Caki2 (cell line): Measurements from ENCODE around the gene B3GNT9. TPM values are rescaled to one million over a fixed set of nuclear protein-coding genes. Genes with fewer than 3 reads are reported as not detected.

Experiments
- DNase-seq: peaks from one replicate; pipeline ENCODE4 v3.0.0-alpha.2; 2015; ENCODE audit warnings: low read depth
- in situ Hi-C: cut with HindIII; loops from 2 replicates; pipeline ENCODE4 v1.10.0; 2016; ENCODE audit warnings: low sequenced_read_pairs, low pct_unique_long_range_greater_than_20kb, mixed read lengths
- total RNA-seq: library from RNA; depleted of rRNA; stranded (reverse); fragments of >200 nt; shearing (Covaris generic); gene quantifications from 2 replicates; pipeline ENCODE4 v1.2.3, GENCODE V29; 2014; ENCODE audit warnings: low replicate concordance

The B3GNT9 gene
- total RNA-seq, 1 experiment from 2014 or later = 1.1 TPM

GRCh38 chr16:67188323-67188722 lies 37.5 kb upstream of the B3GNT9 start:
- DNase-seq = no peak
- in situ Hi-C loops = no loop called here

GRCh38 chr16:67187175-67187890 lies 36.5 kb upstream of the B3GNT9 start:
- DNase-seq = no peak
- in situ Hi-C loops = no loop called here

GRCh38 chr16:67186550-67186950 lies 35.8 kb upstream of the B3GNT9 start:
- in situ Hi-C loops = no loop called here
- no peak for DNase-seq

- no peak for DNase-seq
- in situ Hi-C loops = no loop called here
Measured at GRCh38 chr16:67185651-67186134, 34.9 kb upstream of the B3GNT9 start.

GRCh38 chr16:67184995-67185650 lies 34.3 kb upstream of the B3GNT9 start:
- in situ Hi-C loops = no loop called here
- DNase-seq = peak; percentile 86

GRCh38 chr16:67184453-67184994 lies 33.7 kb upstream of the B3GNT9 start:
- in situ Hi-C loops = no loop called here
- no peak for DNase-seq

GRCh38 chr16:67183627-67184452 lies 33.0 kb upstream of the B3GNT9 start, which contains the start of gene MATCAP1:
TSS of gene MATCAP1 (minus strand) at chr16:67183963. CDS start at chr16:67180610, 3,353 bp downstream.
- peak; percentile 98 for DNase-seq
- in situ Hi-C loops = no loop called here

- DNase-seq = no peak
- in situ Hi-C loops = no loop called here
Measured at GRCh38 chr16:67183284-67183626, 32.5 kb upstream of the B3GNT9 start.

GRCh38 chr16:67182288-67182687 lies 31.5 kb upstream of the B3GNT9 start:
- in situ Hi-C loops = no loop called here
- no peak for DNase-seq

GRCh38 chr16:67181346-67181745 lies 30.5 kb upstream of the B3GNT9 start:
- in situ Hi-C loops = no loop called here
- no peak for DNase-seq

GRCh38 chr16:67180166-67180565 lies 29.4 kb upstream of the B3GNT9 start:
- DNase-seq = no peak
- in situ Hi-C loops = no loop called here

GRCh38 chr16:67179421-67180080 lies 28.8 kb upstream of the B3GNT9 start:
- no peak for DNase-seq
- in situ Hi-C loops = no loop called here

GRCh38 chr16:67177743-67178699 lies 27.2 kb upstream of the B3GNT9 start:
- DNase-seq = peak; percentile 72
- in situ Hi-C loops = no loop called here

GRCh38 chr16:67176662-67177061 lies 25.9 kb upstream of the B3GNT9 start:
- DNase-seq = no peak
- in situ Hi-C loops = no loop called here

GRCh38 chr16:67174706-67175231 lies 24.0 kb upstream of the B3GNT9 start:
- in situ Hi-C loops = no loop called here
- no peak for DNase-seq

- DNase-seq = peak; percentile 88
Measured at GRCh38 chr16:67173808-67174705, 23.3 kb upstream of the B3GNT9 start.

More at GRCh38 chr16:67173808-67174705, 23.3 kb upstream of the B3GNT9 start:
- in situ Hi-C loops = no loop called here
